ENCODE measurements around the gene FIS1.

FIS1 gene

DNA sequence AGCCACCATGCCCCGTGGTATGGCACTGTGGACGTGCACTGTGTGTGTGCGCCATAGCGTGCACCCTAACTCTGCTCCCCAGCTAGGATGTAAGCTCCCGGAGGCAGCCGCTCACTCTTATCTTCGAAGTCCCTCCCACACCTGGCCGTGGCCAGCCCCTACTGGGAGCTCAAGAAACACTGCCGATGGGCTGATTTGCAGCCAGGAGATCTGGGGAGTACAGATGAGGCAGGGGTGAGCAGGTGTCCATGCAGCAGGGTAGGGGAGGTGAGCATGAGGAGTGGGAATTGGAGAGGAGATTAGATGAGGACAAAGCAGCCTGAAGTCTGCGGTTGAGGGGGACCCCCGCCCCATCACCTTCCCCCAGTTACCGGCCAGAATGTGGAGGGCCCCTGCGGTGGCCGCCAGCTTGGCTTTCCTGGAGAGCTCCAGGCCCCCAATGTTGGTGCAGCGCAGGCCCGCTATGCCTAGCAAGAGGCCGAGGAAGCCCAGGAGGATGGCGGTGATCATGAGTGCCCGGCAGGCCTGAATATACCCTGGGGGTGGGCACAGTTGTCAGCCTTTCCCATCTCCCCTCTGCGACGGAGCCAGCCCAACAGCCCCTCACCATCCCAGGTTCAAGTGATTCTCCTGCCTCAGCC is 10.9 kb downstream of the FIS1 start:
- DNase-seq = no peak

DNA sequence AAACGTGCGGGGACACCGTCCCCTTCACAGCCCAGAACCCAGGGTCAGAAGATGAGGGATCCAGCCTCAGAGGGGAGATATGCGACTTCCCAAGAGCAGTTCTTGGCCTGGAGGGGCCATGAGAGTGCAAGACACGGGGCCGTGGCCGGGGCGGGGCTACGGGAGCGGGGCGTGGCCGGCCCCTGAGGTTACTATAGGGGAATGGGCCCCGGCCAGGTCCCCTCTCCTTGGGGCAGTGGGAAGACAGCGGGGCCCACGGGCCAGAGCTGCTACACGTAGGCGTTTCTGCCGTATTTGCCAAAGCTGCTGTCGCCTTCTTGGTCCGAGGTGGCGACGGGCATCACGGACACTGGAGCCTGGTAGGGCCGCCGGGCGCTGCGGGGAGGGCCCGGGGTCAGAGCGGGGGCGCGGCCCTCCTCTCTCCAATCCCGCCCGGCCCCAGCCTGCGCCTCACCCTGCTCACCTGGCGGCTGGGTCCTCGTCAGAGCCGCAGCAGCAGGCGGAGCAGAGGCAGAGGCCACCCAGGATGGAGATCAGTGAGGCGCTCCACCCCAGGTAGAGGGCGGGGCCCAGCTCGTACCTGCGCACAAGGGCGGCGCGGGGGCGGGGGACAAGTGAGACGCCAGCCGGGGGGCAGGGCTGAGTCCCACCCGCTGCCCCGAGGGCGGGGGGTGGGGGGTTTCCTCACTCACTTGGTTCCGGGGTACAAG is 12.6 kb downstream of the FIS1 start:
- no peak for DNase-seq

DNA sequence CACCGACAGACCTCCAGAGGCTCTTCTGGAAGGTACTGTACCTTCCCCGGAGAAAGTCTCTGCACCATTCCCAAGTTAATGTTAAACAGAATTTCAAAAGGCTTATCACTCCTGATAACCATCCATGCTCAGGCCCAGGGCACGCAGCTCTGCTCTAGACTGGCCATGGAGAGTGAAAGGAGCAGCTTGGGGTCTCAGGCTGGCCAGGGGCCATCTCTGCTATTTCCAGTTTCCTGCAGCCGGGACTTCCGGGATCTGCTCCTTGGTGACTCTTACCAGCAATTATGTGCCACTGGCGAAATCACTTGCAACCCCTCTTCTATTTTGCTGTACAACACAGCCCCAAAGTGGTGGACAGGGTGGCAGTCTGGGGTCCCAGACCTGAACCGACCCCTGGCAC is 13.2 kb downstream of the FIS1 start:
- no peak for DNase-seq

- DNase-seq = no peak
Measured at GRCh38 chr7:101226721-101227120, 18.2 kb downstream of the FIS1 start.

GRCh38 chr7:101225650-101226049 is 19.2 kb downstream of the FIS1 start:
- no peak for DNase-seq

DNA sequence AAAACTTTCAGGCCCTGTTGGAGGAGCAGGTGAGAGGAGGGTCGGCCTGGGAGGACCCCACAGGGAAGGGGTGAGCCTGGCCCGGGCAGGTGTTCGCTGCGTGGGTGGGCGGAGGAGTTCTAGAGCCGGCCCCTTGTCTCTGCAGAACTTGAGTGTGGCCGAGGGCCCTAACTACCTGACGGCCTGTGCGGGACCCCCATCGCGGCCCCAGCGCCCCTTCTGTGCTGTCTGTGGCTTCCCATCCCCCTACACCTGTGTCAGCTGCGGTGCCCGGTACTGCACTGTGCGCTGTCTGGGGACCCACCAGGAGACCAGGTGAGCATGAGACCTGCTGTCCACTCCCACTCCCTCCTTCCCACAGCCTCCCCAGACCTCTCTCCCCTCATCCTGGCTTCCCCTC is 21.4 kb downstream of the FIS1 start:
- DNase-seq = no peak

DNA sequence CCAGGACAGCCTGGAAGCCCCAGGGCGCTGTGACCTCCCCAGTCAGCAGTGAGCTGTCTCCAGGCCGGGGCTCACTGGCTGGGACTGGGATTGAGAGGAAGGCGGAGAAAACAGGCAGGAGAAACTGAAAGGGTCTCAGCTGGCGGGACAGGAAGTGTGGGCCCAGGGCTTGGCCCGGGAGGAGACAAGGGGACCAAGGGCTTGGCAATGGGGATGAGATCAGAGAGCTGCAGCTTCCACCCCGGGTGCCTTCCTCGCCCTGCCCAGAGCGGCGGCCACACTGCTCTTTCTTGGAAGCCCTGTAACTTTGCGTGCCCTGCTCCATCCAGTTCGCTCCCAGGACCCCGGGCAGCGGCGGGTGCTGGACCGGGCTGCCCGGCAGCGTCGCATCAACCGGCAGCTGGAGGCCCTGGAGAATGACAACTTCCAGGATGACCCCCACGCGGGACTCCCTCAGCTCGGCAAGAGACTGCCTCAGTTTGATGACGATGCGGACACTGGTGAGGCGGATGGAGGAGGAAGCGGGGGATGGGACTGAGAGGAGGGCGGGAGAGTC is 22.5 kb downstream of the FIS1 start:
- DNase-seq = no peak

DNA sequence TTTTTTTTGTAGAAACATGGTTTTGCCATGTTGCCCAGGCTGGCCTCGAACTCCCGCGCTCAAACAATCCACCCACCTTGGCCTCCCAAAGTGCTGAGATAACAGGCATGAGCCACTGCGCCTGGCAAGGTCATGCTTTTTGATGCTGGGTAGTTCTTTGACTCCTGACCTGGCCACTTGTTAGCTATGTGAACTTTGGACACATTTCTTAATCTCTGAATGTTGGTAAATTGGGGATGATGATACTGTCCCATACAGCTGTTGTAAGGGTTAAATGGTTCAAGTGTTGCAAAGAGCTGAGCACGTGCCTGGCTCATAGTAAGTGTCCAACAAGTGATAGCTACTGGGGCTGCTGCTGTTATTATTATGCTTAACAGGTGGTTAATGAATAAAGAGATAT is 24.6 kb downstream of the FIS1 start:
- no peak for DNase-seq

- no peak for DNase-seq
Measured at GRCh38 chr7:101218236-101219125, 26.4 kb downstream of the FIS1 start.

GRCh38 chr7:101217388-101218235 is 27.3 kb downstream of the FIS1 start, which contains the start of the genes PLOD3 and ZNHIT1:
Gene PLOD3, minus strand, starts transcription at chr7:101217581. Its CDS starts 307 bp downstream, at chr7:101217274.
Gene ZNHIT1, plus strand, starts transcription at chr7:101218165. Its CDS starts 31 bp downstream, at chr7:101218196.
- peak; percentile 95 to 96 for DNase-seq

GRCh38 chr7:101216860-101217387 is 28.0 kb downstream of the FIS1 start:
- no peak for DNase-seq

GRCh38 chr7:101216001-101216859 is 28.7 kb downstream of the FIS1 start:
- peak; percentile 4 to 14 for DNase-seq

DNA sequence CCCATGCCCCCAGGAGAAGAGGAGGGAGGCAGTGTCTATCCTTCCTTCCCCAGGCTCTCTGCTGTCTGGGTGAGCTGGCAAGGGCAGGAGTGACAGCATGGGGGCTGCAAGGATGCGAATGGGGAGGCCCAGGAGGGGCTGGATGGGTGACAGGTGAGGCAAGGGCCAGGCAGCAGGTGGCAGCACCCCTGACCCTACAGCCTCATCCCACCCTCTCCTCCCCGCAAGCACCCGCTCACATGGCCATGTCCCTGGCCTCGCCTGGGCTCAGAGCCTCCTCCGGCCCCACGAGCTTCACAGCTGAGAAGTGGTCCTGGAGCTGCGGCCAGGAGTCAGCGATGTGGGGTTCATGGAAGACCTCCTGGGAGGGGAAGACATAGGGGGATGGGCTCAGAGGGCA is 32.9 kb downstream of the FIS1 start:
- no peak for DNase-seq

DNA sequence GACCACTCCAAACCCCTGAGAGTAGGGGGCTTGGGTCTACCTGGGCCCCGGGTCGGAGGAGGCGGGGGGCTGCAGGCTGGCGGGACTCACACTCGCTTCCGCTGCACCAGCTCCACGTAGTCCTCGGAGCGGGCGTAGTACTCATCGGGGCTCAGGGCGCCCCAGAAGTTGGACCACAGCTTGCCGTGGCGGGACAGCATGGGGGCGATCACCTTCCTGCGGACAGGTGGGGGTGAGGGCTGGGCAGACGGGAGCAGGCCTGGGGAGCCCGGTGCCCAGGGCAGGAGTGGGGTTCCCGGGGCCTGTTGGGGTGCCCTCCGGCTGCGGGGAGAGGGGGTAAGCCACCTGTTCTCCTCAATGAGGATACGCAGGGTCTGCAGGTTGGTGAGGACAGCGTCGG is 33.4 kb downstream of the FIS1 start:
- no peak for DNase-seq

GRCh38 chr7:101210143-101210542 is 34.7 kb downstream of the FIS1 start:
- DNase-seq = no peak

- DNase-seq = no peak
Measured at GRCh38 chr7:101208794-101209193, 36.1 kb downstream of the FIS1 start.

- no peak for DNase-seq
Measured at GRCh38 chr7:101207459-101207858, 37.4 kb downstream of the FIS1 start.

- DNase-seq = no peak
Measured at GRCh38 chr7:101206665-101207042, 38.2 kb downstream of the FIS1 start.

GRCh38 chr7:101205901-101206664 is 38.8 kb downstream of the FIS1 start:
- no peak for DNase-seq
